ENCODE measurements around the gene CLIC4. TPM values are rescaled to one million over a fixed set of nuclear protein-coding genes. Genes with fewer than 3 reads are reported as not detected.
A peak's percentile ranks its signal among the peaks of the same experiment; 100 is the strongest.

The CLIC4 gene
- total and polyA plus RNA-seq, 4 donors, result 15.0 to 40.7 (median 28.4) TPM

DNA sequence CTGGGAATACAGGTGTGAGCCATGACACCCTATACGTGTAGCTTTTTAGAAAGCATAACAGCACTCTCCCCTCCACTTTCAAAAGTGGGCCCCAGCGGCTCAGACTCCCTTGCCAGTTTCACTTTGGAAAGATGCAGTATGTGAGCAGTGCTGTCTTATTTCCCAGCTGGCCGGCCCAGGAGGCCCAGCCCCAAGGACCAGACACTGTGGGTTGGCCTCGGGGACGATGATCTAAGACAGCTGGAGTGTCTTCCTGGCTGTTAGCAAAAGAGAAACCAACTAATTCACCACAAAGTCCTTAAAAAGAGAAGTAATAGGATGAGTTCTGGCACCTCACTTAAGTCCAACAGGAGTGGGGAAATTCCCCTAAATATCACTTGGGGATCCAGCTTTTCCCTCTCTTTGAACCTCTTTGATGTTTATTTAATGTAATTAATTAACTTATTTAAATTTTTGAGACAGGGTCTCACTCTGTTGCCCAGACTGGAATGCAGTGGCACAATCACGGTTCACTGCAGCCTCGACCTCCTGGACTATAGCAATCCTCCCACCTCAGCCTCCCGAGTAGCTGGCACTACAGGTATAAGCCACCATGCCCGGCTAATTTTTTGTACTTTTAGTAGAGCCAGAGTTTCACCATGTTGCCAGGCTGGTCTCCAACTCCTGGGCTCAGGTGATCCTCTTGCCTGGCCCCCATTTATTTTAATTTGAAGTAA, 17.6 kb upstream of the CLIC4 start (continued):
- TF ChIP-seq, protein P1, sequence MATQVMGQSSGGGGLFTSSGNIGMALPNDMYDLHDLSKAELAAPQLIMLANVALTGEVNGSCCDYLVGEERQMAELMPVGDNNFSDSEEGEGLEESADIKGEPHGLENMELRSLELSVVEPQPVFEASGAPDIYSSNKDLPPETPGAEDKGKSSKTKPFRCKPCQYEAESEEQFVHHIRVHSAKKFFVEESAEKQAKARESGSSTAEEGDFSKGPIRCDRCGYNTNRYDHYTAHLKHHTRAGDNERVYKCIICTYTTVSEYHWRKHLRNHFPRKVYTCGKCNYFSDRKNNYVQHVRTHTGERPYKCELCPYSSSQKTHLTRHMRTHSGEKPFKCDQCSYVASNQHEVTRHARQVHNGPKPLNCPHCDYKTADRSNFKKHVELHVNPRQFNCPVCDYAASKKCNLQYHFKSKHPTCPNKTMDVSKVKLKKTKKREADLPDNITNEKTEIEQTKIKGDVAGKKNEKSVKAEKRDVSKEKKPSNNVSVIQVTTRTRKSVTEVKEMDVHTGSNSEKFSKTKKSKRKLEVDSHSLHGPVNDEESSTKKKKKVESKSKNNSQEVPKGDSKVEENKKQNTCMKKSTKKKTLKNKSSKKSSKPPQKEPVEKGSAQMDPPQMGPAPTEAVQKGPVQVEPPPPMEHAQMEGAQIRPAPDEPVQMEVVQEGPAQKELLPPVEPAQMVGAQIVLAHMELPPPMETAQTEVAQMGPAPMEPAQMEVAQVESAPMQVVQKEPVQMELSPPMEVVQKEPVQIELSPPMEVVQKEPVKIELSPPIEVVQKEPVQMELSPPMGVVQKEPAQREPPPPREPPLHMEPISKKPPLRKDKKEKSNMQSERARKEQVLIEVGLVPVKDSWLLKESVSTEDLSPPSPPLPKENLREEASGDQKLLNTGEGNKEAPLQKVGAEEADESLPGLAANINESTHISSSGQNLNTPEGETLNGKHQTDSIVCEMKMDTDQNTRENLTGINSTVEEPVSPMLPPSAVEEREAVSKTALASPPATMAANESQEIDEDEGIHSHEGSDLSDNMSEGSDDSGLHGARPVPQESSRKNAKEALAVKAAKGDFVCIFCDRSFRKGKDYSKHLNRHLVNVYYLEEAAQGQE (IDR thresholded peaks at IDR 0.05), result no peak
- no peak for TF ChIP-seq JUND (IDR thresholded peaks at IDR 0.05)
- TF ChIP-seq GABPA (IDR thresholded peaks at IDR 0.05 in 1 of 2, conservative IDR thresholded peaks at IDR 0.05 in 1 of 2), result no peak
- TF ChIP-seq RXRA (IDR thresholded peaks at IDR 0.05), result peak; percentile 74 to 78
- TF ChIP-seq HNF4G (IDR thresholded peaks at IDR 0.05), result no peak
- no peak for TF ChIP-seq FOXA1 (IDR thresholded peaks at IDR 0.05)

DNA sequence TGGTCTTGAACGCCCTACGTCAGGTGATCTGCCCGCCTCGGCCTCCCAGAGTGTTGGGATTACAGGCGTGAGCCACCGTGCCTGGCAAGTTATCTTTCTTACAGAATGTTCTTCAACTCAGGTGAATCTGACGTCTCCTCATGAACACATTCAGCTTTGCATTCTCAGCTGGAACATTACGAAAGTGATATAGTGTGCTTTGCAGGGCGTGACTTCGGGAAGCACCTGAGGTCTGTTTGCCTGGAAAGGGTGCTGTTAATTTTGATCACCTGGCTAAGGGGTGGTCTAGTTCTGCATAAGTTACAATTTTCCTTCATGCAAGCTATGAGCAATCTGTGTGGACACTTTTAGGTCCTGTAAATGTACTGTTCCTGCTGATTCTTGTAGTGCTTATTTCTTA, 16.3 kb upstream of the CLIC4 start:
- TF ChIP-seq JUND (IDR thresholded peaks at IDR 0.05) (no peak), EGR1 (IDR thresholded peaks at IDR 0.05; ENCODE audit: low read depth in 2 of 2) (no peak), YY1 (IDR thresholded peaks at IDR 0.05) (no peak), HNF4G (IDR thresholded peaks at IDR 0.05) (no peak), HNF4A (conservative IDR thresholded peaks at IDR 0.05) (no peak), FOXA1 (IDR thresholded peaks at IDR 0.05) (no peak), RAD21 (IDR thresholded peaks at IDR 0.05) (no peak), RXRA (IDR thresholded peaks at IDR 0.05) (no peak), GABPA (IDR thresholded peaks at IDR 0.05 in 1 of 2, conservative IDR thresholded peaks at IDR 0.05 in 1 of 2) (no peak), NR2F2 (IDR thresholded peaks at IDR 0.05) (no peak), SP1 (IDR thresholded peaks at IDR 0.05) (no peak)
- TF ChIP-seq, protein P2, sequence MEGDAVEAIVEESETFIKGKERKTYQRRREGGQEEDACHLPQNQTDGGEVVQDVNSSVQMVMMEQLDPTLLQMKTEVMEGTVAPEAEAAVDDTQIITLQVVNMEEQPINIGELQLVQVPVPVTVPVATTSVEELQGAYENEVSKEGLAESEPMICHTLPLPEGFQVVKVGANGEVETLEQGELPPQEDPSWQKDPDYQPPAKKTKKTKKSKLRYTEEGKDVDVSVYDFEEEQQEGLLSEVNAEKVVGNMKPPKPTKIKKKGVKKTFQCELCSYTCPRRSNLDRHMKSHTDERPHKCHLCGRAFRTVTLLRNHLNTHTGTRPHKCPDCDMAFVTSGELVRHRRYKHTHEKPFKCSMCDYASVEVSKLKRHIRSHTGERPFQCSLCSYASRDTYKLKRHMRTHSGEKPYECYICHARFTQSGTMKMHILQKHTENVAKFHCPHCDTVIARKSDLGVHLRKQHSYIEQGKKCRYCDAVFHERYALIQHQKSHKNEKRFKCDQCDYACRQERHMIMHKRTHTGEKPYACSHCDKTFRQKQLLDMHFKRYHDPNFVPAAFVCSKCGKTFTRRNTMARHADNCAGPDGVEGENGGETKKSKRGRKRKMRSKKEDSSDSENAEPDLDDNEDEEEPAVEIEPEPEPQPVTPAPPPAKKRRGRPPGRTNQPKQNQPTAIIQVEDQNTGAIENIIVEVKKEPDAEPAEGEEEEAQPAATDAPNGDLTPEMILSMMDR (IDR thresholded peaks at IDR 0.05; ENCODE audit: low read depth, low read length, missing input control), result no peak
- TF ChIP-seq, protein P3, sequence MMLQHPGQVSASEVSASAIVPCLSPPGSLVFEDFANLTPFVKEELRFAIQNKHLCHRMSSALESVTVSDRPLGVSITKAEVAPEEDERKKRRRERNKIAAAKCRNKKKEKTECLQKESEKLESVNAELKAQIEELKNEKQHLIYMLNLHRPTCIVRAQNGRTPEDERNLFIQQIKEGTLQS (IDR thresholded peaks at IDR 0.05), result no peak
- TF ChIP-seq, protein P4, sequence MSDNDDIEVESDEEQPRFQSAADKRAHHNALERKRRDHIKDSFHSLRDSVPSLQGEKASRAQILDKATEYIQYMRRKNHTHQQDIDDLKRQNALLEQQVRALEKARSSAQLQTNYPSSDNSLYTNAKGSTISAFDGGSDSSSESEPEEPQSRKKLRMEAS (IDR thresholded peaks at IDR 0.05), result no peak
- TF ChIP-seq, protein P1 (IDR thresholded peaks at IDR 0.05), result no peak
- peaks cover 0 to 3% (median 0%) of the 10 kb centered on the region in 4 donors for H3K4me1 ChIP-seq (ENCODE audit: control insufficient read depth in 4 of 4, insufficient read depth in 4 of 4, low read length in 3 of 4)
- H3K27ac ChIP-seq (ENCODE audit: low read depth in 1 of 2, low read length in 2 of 2), result no peak overlapping the region
- H3K4me3 ChIP-seq (ENCODE audit: low read depth in 1 of 3, low read length in 3 of 3), result no peak overlapping the region
- no peak overlapping the region for H3K9ac ChIP-seq (ENCODE audit: low read depth in 1 of 2, low read length in 2 of 2)
- no peaks in the 10 kb centered on the region for H3K9me3 ChIP-seq (ENCODE audit: control insufficient read depth in 4 of 4, low read length in 3 of 4)
- no peaks in the 10 kb centered on the region for H3K27me3 ChIP-seq (ENCODE audit: control insufficient read depth in 4 of 4, insufficient read depth in 4 of 4, low read length in 3 of 4)
- no peak for DNase-seq (ENCODE audit: low spot score)
- no peaks in the 10 kb centered on the region for H3K36me3 ChIP-seq (ENCODE audit: control insufficient read depth in 4 of 4, insufficient read depth in 3 of 4, low read depth in 1 of 4, low read length in 3 of 4)
- WGBS, result 85% methylated on average over 10 of the region's 10 CpGs
